Rectal smooth muscle tissue (tissue), 1 donor: ENCODE data around the gene CTR9.
"Not testable (repeated sequence)": the region's sequence is repeated elsewhere in the genome, so short reads cannot be mapped to it uniquely, and the experiment has no call there.

Experiments used
- H3K27ac ChIP-seq: one replicate; pipeline ENCODE4 v1.7.0; 2013; ENCODE audit warnings: low read depth, low read length, inconsistent platforms
- H3K27me3 ChIP-seq: one replicate; pipeline ENCODE4 v1.7.0; 2013; ENCODE audit warnings: low read length; ENCODE audit not compliant: control insufficient read depth, insufficient read depth
- H3K36me3 ChIP-seq: one replicate; pipeline ENCODE4 v1.7.0; 2013; ENCODE audit warnings: low read length; ENCODE audit not compliant: control insufficient read depth, insufficient read depth
- H3K4me1 ChIP-seq: one replicate; pipeline ENCODE4 v1.7.0; 2013; ENCODE audit warnings: low read length; ENCODE audit not compliant: control insufficient read depth, insufficient read depth
- H3K4me3 ChIP-seq: one replicate; pipeline ENCODE4 v1.7.0; 2013; ENCODE audit warnings: low read length
- H3K9ac ChIP-seq: one replicate; pipeline ENCODE4 v1.7.0; 2013; ENCODE audit warnings: low read length

The CTR9 gene

DNA sequence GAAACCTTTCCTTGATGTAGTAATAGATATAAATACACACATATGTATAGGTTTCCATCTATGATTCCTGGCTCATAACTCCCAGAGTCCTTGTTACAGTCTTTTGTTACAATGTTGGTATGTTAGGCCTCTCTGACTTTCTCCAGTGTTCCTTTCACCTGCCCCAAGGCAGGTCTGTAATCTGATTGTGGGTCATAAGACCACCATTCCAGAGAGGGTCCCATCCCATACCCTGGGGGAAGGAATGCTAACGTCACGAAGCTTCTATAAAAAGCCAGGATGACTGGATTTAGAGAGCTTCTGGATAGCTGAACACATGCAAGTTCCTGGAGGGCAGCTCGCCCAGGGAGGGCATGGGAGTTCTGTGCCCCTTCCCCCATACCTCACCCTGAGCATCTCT is 71.4 kb downstream of the CTR9 start:
- H3K27me3 ChIP-seq, H3K27ac ChIP-seq, H3K4me3 ChIP-seq, H3K36me3 ChIP-seq, H3K4me1 ChIP-seq, H3K9ac ChIP-seq: not testable (repeated sequence)

DNA sequence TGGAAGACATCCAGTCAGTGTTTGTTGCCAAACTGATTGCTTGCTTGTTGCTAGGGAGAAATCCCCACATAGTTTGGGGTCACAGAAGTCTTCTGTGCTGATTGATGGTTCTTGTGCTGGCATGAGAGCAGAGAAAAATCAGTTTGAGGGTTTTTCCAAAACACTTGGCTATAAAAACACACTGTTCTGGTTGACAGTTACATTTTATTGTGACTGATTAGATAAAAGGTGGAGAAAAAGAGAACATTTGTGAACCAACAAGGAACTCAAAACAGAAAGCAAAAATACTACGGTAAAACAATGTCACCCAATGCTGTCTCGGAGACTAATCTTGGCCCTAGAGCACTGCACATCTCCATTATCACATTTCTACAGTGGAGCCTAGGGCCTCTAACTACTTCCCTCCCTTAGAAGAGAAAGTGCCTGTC is 72.1 kb downstream of the CTR9 start:
- Histone ChIP-seq H3K9ac (no peak overlapping the region), H3K4me1 (no peaks in the 10 kb centered on the region), H3K27ac (no peak overlapping the region), H3K27me3 (no peaks in the 10 kb centered on the region), H3K36me3 (no peaks in the 10 kb centered on the region), H3K4me3 (no peak overlapping the region)

DNA sequence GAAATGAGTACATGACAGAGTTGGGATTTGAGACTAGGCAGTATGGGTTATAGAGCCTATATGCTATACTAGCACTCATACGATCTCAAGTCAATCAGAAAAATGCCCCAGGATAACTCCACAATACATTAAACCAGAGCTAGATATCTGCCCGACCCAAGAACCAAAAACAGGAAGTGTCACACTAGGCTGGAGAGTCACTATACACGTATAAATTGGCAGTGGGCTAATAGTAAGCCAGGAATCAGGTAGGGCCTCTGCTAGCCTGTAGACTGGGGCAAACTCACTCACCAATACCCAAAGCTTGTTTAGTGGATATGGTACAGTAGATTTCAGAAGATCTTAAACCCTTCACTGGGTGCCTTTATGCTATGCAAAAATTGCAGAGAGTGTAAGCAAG is 73.8 kb downstream of the CTR9 start:
- no peaks in the 10 kb centered on the region for H3K4me1 ChIP-seq
- no peaks in the 10 kb centered on the region for H3K27me3 ChIP-seq
- H3K9ac ChIP-seq = no peak overlapping the region
- no peak overlapping the region for H3K4me3 ChIP-seq
- no peaks in the 10 kb centered on the region for H3K36me3 ChIP-seq
- H3K27ac ChIP-seq = no peak overlapping the region

DNA sequence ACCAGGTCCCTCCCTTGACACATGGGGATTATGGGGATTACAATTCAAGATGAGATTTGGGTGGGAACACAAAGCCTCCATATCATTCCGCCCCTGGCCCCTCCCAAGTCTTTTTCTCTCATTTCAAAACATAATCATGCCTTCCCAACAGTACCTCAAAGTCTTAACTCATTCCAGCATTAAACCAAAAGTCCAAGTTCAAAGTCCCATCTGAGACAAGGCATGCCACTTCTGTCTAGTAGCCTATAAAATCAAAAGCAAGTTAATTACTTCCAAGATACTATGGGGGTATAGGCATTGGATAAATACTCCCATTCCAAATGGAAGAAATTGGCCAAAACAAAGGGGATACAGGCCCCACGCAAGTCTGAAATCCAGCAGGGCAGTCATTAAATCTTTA is 77.4 kb downstream of the CTR9 start:
- Histone ChIP-seq H3K27me3 (no peaks in the 10 kb centered on the region), H3K36me3 (no peaks in the 10 kb centered on the region), H3K27ac (no peak overlapping the region), H3K4me3 (no peak overlapping the region), H3K4me1 (no peaks in the 10 kb centered on the region), H3K9ac (no peak overlapping the region)

DNA sequence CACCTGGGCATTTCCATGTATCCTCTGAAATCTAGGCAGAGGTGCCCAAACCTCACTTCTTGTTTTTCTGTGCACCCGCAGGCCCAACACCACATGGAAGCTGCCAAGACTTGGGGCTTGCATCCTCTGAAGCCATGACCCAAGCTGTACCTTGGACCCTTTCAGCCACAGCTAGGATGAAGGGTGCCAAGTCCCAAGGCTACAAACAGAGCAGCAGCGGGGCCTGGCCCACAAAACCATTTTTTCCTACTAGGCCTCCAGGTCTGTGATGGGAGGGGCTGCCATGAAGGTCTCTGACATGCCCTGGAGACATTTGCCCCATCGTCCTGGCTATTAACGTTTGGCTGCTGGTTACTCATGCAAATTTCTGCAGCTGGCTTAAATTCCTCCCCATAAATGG is 78.1 kb downstream of the CTR9 start:
- Histone ChIP-seq H3K27me3 (no peaks in the 10 kb centered on the region), H3K4me1 (no peaks in the 10 kb centered on the region), H3K4me3 (no peak overlapping the region), H3K9ac (no peak overlapping the region), H3K36me3 (no peaks in the 10 kb centered on the region), H3K27ac (no peak overlapping the region)
